Measurements from ENCODE around the gene SFI1.
A peak's percentile ranks its signal among the peaks of the same experiment; 100 is the strongest.

The SFI1 gene, protein sequence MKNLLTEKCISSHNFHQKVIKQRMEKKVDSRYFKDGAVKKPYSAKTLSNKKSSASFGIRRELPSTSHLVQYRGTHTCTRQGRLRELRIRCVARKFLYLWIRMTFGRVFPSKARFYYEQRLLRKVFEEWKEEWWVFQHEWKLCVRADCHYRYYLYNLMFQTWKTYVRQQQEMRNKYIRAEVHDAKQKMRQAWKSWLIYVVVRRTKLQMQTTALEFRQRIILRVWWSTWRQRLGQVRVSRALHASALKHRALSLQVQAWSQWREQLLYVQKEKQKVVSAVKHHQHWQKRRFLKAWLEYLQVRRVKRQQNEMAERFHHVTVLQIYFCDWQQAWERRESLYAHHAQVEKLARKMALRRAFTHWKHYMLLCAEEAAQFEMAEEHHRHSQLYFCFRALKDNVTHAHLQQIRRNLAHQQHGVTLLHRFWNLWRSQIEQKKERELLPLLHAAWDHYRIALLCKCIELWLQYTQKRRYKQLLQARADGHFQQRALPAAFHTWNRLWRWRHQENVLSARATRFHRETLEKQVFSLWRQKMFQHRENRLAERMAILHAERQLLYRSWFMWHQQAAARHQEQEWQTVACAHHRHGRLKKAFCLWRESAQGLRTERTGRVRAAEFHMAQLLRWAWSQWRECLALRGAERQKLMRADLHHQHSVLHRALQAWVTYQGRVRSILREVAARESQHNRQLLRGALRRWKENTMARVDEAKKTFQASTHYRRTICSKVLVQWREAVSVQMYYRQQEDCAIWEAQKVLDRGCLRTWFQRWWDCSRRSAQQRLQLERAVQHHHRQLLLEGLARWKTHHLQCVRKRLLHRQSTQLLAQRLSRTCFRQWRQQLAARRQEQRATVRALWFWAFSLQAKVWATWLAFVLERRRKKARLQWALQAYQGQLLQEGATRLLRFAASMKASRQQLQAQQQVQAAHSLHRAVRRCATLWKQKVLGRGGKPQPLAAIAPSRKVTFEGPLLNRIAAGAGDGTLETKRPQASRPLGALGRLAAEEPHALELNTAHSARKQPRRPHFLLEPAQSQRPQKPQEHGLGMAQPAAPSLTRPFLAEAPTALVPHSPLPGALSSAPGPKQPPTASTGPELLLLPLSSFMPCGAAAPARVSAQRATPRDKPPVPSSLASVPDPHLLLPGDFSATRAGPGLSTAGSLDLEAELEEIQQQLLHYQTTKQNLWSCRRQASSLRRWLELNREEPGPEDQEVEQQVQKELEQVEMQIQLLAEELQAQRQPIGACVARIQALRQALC

DNA sequence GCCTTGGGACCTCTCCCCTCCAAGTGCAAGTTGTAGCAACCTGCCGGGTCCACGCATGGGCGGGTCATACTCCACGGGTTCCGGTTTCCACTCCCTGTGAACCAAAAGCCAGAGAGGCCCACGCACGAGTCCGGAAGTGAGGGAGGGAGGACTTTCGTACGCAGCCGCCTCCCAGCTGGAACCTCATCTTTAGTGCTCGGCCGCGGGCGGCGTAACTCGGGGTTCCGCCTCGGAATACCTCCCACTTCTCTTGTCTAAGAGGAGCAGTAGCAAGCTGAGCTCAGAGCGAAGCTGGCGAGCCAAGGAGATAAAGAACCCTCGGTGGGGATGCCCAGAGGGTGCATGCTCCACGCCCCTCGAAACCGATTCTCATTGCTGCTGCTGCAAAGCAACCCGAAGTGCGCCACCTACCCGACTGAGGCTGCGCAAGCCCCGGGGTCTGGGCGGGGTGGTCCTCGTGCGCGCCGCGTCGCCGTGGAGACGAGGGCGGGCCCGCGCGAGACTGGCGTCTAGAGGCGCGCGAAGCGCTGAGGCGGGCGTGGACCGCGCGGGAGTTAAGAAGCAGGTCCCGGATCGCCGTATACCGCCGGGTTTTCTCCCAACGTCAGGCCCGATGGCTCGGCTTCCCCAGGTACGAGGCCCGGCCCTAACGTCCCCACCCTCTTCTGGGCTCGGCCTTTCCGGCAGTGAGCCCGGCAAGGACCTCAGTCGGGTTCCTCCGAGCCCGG lies at the start of gene SFI1:
Gene SFI1 (plus strand): TSS at position 530 of the 728 bp plus-strand sequence. CDS start 11,749 bp downstream, outside the sequence.
- no peak for FAIRE-seq
- peak; percentile 22 for DNase-seq (ENCODE audit: insufficient read length, low spot score)
- TF ChIP-seq, protein P1, sequence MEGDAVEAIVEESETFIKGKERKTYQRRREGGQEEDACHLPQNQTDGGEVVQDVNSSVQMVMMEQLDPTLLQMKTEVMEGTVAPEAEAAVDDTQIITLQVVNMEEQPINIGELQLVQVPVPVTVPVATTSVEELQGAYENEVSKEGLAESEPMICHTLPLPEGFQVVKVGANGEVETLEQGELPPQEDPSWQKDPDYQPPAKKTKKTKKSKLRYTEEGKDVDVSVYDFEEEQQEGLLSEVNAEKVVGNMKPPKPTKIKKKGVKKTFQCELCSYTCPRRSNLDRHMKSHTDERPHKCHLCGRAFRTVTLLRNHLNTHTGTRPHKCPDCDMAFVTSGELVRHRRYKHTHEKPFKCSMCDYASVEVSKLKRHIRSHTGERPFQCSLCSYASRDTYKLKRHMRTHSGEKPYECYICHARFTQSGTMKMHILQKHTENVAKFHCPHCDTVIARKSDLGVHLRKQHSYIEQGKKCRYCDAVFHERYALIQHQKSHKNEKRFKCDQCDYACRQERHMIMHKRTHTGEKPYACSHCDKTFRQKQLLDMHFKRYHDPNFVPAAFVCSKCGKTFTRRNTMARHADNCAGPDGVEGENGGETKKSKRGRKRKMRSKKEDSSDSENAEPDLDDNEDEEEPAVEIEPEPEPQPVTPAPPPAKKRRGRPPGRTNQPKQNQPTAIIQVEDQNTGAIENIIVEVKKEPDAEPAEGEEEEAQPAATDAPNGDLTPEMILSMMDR (IDR thresholded peaks at IDR 0.05; ENCODE audit: insufficient read depth, missing control alignments) = peak; percentile 29

DNA sequence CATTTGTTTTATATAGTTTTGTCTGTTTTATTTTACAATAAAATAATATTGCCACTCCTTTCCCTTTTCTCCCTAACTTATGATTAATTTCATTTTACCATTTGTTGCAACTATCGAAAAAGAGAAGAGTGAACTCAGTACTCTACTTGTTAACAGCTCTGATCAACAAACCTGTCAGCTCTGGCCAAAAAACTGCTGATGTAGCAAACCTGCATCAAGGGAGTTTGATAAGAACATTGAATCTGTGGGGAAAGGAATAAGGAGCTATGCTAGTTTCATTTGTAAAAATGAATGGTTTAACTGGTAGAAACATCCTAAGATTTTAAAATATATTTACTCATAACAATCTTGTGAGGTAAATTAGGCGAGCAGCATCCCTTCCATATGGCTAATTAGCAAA lies 49.6 kb upstream of the SFI1 start:
- no peak for FAIRE-seq
- no peak for DNase-seq (ENCODE audit: insufficient read length, low spot score)
- TF ChIP-seq, protein P1 (IDR thresholded peaks at IDR 0.05; ENCODE audit: insufficient read depth, missing control alignments) = no peak

DNA sequence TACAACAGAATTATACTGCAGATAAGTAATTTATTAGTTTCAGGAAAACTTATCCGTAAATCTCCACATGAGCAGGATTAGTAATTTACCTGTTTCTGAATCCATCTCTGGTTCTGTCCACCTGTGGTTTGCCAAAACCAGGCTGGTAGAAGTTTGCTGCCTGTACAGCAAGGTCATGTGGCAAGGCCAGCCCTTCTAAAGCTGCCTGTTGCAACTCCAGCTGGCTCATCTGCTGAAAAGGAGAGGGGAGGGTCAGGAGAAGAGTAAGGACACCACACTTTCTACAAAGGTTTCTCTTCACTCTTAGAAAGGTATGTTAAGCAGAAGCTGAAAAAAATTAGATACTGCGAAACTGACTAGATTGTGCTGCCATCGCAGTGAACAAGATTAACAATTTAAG lies 49.0 kb upstream of the SFI1 start:
- no peak for FAIRE-seq
- DNase-seq (ENCODE audit: insufficient read length, low spot score) = no peak

DNA sequence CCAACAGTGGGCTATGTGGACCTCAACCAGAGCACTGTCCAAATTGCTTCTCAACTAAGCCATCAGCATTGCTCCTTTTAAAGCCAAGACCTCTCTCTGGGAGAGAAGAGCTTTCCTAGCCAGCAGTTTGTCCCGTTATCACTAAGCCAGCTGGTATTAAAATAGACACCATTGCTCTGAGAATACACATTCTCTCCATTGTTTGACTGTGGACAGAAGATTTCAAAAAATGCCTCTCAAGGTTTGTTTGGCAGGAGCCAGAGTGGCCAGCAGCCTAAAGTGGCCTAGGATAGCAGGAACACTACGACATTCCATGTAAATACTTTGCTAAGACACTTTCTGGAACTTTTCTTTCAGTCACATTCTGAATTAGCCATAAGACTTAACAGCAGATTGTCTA lies 48.0 kb upstream of the SFI1 start:
- TF ChIP-seq, protein P1 (IDR thresholded peaks at IDR 0.05; ENCODE audit: insufficient read depth, missing control alignments) = no peak
- FAIRE-seq (no peak), DNase-seq (ENCODE audit: insufficient read length, low spot score) (no peak)

More for the DNA sequence above, 49.0 kb upstream of the SFI1 start:
- TF ChIP-seq, protein P1 (IDR thresholded peaks at IDR 0.05; ENCODE audit: insufficient read depth, missing control alignments) = no peak

DNA sequence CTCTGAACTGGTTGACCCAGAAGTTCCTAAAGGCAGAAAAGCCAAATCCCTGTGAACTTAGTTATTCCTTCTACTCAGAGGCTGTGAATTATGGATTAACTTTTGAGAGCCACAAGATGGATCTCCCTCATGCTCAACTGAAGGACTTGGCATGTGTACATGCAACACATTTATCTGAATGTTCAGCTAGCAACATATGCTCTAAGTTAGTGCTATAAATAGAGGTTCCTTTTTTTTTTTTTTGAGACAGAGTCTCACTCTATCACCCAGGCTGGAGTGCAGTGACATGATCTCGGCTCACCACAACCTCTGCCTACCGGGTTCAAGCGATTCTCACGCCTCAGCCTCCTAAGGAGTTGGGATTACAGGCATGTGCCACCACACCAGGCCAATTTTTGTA lies 46.8 kb upstream of the SFI1 start:
- FAIRE-seq = no peak

More for the DNA sequence above, 46.8 kb upstream of the SFI1 start:
- TF ChIP-seq, protein P1 (IDR thresholded peaks at IDR 0.05; ENCODE audit: insufficient read depth, missing control alignments) = no peak
- DNase-seq (ENCODE audit: insufficient read length, low spot score) = no peak

Data from D721Med (cell line).